Fibroblast of upper back skin (primary cell): ENCODE data around the gene NOB1.

ENCODE experiments used
- DNase-seq: peaks from one replicate; pipeline ENCODE4 v3.0.0-alpha.2; 2013

NOB1 gene

GRCh38 chr16:69718111-69718764 is 36.5 kb downstream of the NOB1 start:
- DNase-seq = no peak

GRCh38 chr16:69717066-69717465 is 37.7 kb downstream of the NOB1 start:
- no peak for DNase-seq

GRCh38 chr16:69712914-69713581 is 41.7 kb downstream of the NOB1 start:
- no peak for DNase-seq

- DNase-seq = no peak
Measured at GRCh38 chr16:69712277-69712676, 42.4 kb downstream of the NOB1 start.

GRCh38 chr16:69711115-69711740 is 43.5 kb downstream of the NOB1 start:
- peak; percentile 38 for DNase-seq

- DNase-seq = peak; percentile 72
Measured at GRCh38 chr16:69709456-69710084, 45.2 kb downstream of the NOB1 start.

GRCh38 chr16:69707920-69708683 is 46.6 kb downstream of the NOB1 start:
- no peak for DNase-seq

- DNase-seq = no peak
Measured at GRCh38 chr16:69706975-69707340, 47.8 kb downstream of the NOB1 start.

GRCh38 chr16:69706256-69706974 is 48.3 kb downstream of the NOB1 start:
- DNase-seq = peak; percentile 34

- peak; percentile 26 for DNase-seq
Measured at GRCh38 chr16:69703638-69704037, 51.1 kb downstream of the NOB1 start.

- DNase-seq = no peak
Measured at GRCh38 chr16:69701866-69702265, 52.9 kb downstream of the NOB1 start.

GRCh38 chr16:69701452-69701851 is 53.3 kb downstream of the NOB1 start:
- DNase-seq = no peak

GRCh38 chr16:69699915-69700314 is 54.8 kb downstream of the NOB1 start:
- DNase-seq = no peak

GRCh38 chr16:69698404-69698803 is 56.3 kb downstream of the NOB1 start:
- DNase-seq = no peak

- no peak for DNase-seq
Measured at GRCh38 chr16:69693916-69694315, 60.8 kb downstream of the NOB1 start.

- DNase-seq = peak; percentile 12
Measured at GRCh38 chr16:69691980-69692911, 62.5 kb downstream of the NOB1 start.
